Rectal smooth muscle tissue (tissue), 1 donor: Measurements from ENCODE around the gene ZNF626.

Experiments
- H3K27ac ChIP-seq: one replicate; pipeline ENCODE4 v1.7.0; 2013; ENCODE audit warnings: low read depth, low read length, inconsistent platforms
- H3K27me3 ChIP-seq: one replicate; pipeline ENCODE4 v1.7.0; 2013; ENCODE audit warnings: low read length; ENCODE audit not compliant: control insufficient read depth, insufficient read depth
- H3K36me3 ChIP-seq: one replicate; pipeline ENCODE4 v1.7.0; 2013; ENCODE audit warnings: low read length; ENCODE audit not compliant: control insufficient read depth, insufficient read depth
- H3K4me1 ChIP-seq: one replicate; pipeline ENCODE4 v1.7.0; 2013; ENCODE audit warnings: low read length; ENCODE audit not compliant: control insufficient read depth, insufficient read depth
- H3K4me3 ChIP-seq: one replicate; pipeline ENCODE4 v1.7.0; 2013; ENCODE audit warnings: low read length
- H3K9ac ChIP-seq: one replicate; pipeline ENCODE4 v1.7.0; 2013; ENCODE audit warnings: low read length

ZNF626 gene

GRCh38 chr19:20612711-20613316, 48.6 kb downstream of the ZNF626 start:
- peak overlapping the region; percentile 5 for H3K27ac ChIP-seq
- no peaks in the 10 kb centered on the region for H3K36me3 ChIP-seq
- H3K9ac ChIP-seq, result no peak overlapping the region
- H3K4me3 ChIP-seq, result peak overlapping the region; percentile 37
- H3K4me1 ChIP-seq, result no peaks in the 10 kb centered on the region
- no peaks in the 10 kb centered on the region for H3K27me3 ChIP-seq

DNA sequence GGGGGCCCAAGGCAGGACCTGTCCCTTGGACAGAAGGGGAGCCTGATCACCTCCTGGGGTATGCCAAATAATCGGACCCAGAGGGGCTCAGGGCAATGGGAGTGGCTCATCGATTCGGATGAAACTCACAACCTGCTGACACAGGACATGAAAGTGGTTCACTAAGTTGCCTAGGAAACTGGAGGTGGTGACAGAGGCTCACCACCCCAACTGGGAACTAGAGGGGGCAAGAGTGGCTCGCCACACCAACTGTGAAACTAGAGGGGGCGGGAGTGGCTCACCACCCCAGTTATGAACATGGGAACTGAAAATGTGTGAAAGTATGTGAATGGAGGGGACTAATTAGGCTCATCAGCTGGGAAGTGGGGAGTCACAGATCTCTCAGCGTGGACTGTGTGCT, 49.5 kb downstream of the ZNF626 start:
- Histone ChIP-seq H3K4me3 (peak overlapping the region; percentile 34), H3K27me3 (no peaks in the 10 kb centered on the region), H3K4me1 (no peaks in the 10 kb centered on the region), H3K27ac (peak overlapping the region; percentile 11), H3K36me3 (no peaks in the 10 kb centered on the region), H3K9ac (no peak overlapping the region)

DNA sequence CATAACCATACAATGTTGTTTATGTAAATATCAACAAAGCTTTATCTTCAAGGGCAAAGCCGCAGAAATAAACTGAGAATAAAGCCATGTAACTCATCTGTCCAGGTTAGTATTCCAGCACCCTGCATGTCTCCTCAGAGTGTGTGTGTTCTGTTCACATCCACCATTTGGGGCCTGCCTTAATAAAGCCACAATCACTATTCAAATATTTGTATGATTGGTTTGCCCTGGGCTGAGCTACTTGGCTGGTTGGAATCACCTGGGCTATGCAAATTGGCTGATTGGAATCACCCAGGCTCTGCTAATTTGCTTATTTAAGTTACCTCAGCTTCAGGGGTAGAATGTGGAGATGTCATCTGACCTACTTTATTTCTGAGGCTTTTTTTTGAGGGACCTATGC, 53.4 kb downstream of the ZNF626 start:
- no peaks in the 10 kb centered on the region for H3K4me1 ChIP-seq
- no peak overlapping the region for H3K27ac ChIP-seq
- no peaks in the 10 kb centered on the region for H3K36me3 ChIP-seq
- no peak overlapping the region for H3K4me3 ChIP-seq
- H3K27me3 ChIP-seq, result no peaks in the 10 kb centered on the region
- no peak overlapping the region for H3K9ac ChIP-seq
